Measurements from ENCODE around the gene TRIM39. TPM values are rescaled to one million over a fixed set of nuclear protein-coding genes. Genes with fewer than 3 reads are reported as not detected.
"Not testable (repeated sequence)": the region's sequence is repeated elsewhere in the genome, so short reads cannot be mapped to it uniquely, and the experiment has no call there.

The TRIM39 gene
- 8.9 and 18.7 TPM in 2 replicates for total RNA-seq (2014; rRNA removed; shearing (Covaris generic); ENCODE audit: low replicate concordance)

DNA sequence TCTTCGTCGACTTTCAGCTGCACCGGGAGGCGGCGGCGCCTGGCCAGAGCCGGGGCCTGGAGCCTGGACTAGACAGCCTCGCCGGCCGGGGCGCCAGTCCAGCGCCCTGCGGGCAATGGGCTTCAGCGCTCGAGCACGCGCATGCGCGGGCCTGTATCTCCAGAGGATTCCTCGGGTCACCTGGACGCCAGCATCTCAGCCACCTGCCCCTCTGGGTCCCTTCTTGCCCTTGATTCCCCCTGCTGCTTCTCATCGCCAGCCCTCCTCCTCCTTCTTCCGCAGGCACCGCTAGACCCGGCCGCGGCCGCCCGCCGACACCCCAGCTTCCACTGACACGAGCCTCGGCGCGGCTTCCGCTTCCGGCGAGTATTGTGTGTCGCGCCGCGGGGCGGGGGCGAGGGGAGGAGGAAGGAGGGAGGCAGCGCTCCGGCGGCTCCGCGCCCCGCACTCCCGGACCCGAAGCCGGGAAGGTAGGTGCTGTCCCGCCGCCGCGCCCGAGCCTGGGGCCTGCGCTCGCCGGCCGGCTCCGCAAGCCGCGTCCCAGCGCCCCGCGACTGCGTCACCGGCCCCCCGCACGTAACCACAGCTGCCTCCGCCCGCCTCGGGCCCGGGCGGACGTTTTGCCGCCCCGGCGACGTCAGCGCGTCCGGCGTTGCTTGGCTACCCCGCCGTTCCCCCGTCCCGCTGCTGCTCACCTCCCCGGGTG, at the start of gene TRIM39:
Gene TRIM39 (plus strand): TSS at position 402 of the 706 bp plus-strand sequence. CDS start 2,391 bp downstream, outside the sequence.
- peak; percentile 90 for DNase-seq (ENCODE audit: low read depth)

GRCh38 chr6:30280988-30281387, 45.7 kb upstream of the TRIM39 start:
- in situ Hi-C loops (cut with HindIII; ENCODE audit: low pct_unique_long_range_greater_than_20kb, low sequenced_read_pairs); DNase-seq (ENCODE audit: low read depth): not testable (repeated sequence)

More for the DNA sequence above, at the start of gene TRIM39:
- in situ Hi-C loops (cut with HindIII; ENCODE audit: low pct_unique_long_range_greater_than_20kb, low sequenced_read_pairs) = no loop called here

GRCh38 chr6:30282522-30282921, 44.2 kb upstream of the TRIM39 start:
- no peak for DNase-seq (ENCODE audit: low read depth)
- in situ Hi-C loops (cut with HindIII; ENCODE audit: low pct_unique_long_range_greater_than_20kb, low sequenced_read_pairs) = no loop called here

DNA sequence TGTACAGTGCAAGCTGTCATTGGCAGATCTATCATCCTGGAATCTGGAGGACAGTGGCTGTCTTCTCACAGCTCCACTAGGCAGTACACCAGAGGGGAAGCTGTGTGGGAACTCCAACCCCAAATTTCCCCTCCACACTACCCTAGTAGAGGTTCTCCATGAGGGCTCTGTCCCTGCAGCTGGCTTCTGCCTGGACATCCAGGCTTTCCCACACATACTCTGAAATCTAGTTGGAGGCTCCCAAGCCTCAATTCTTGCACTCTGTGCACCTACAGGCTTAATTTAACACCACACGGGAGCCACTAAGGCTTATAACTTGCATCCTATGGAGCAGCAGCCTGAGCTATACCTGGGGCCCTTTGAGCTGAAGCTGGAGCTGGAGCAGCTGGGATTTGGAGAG, 43.0 kb upstream of the TRIM39 start:
- in situ Hi-C loops (cut with HindIII; ENCODE audit: low pct_unique_long_range_greater_than_20kb, low sequenced_read_pairs) = no loop called here
- DNase-seq (ENCODE audit: low read depth) = no peak

GRCh38 chr6:30287139-30287538, 39.6 kb upstream of the TRIM39 start:
- in situ Hi-C loops (cut with HindIII; ENCODE audit: low pct_unique_long_range_greater_than_20kb, low sequenced_read_pairs) = no loop called here
- no peak for DNase-seq (ENCODE audit: low read depth)

- DNase-seq (ENCODE audit: low read depth) = no peak
- in situ Hi-C loops (cut with HindIII; ENCODE audit: low pct_unique_long_range_greater_than_20kb, low sequenced_read_pairs) = no loop called here
These were observed 30.9 kb upstream of the TRIM39 start for GRCh38 chr6:30295837-30296236.

- in situ Hi-C loops (cut with HindIII; ENCODE audit: low pct_unique_long_range_greater_than_20kb, low sequenced_read_pairs) = no loop called here
- DNase-seq (ENCODE audit: low read depth) = no peak
These were observed 22.7 kb upstream of the TRIM39 start for GRCh38 chr6:30304002-30304401.

DNA sequence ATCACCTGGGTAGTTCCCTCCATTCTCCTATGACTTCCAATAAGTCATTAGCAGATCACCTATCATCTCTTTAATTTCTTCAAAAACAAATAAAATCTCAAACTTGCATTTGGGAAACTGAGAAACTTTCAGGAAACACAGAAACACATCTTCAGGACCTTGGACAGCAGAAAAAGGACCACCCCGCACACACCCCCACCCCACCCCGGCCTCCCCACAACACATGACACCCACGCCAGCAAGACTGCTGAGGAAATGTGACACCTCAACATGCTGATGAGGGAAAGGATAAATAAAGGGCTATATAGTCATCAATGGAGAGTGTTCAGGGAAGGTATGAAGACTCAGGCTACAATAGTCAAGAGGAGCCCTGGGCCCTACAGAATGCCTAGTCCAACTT, 15.6 kb upstream of the TRIM39 start:
- DNase-seq (ENCODE audit: low read depth) = no peak
- in situ Hi-C loops (cut with HindIII; ENCODE audit: low pct_unique_long_range_greater_than_20kb, low sequenced_read_pairs) = no loop called here

- DNase-seq (ENCODE audit: low read depth) = no peak
- in situ Hi-C loops (cut with HindIII; ENCODE audit: low pct_unique_long_range_greater_than_20kb, low sequenced_read_pairs) = no loop called here
These were observed 15.1 kb upstream of the TRIM39 start for GRCh38 chr6:30311671-30312070.

DNA sequence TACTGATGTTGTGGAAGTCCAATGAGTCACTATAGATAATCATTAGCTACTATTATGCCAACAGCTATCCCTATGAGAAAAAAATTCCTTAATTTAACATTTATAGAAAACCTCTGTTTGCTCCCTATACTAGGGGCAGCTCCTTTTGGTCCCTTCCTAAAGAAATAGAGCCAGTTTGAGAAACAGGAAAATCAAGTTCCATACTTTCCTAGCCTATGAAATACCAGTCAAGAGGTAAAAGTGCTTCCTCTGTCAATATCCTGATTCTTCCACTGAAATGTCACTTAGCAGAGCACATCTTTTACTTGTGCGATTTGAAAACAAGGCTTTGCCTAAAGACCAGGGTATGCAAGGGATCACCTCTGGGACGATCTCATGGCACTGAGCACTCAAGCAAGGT, 14.5 kb upstream of the TRIM39 start:
- no peak for DNase-seq (ENCODE audit: low read depth)
- in situ Hi-C loops (cut with HindIII; ENCODE audit: low pct_unique_long_range_greater_than_20kb, low sequenced_read_pairs) = no loop called here

DNA sequence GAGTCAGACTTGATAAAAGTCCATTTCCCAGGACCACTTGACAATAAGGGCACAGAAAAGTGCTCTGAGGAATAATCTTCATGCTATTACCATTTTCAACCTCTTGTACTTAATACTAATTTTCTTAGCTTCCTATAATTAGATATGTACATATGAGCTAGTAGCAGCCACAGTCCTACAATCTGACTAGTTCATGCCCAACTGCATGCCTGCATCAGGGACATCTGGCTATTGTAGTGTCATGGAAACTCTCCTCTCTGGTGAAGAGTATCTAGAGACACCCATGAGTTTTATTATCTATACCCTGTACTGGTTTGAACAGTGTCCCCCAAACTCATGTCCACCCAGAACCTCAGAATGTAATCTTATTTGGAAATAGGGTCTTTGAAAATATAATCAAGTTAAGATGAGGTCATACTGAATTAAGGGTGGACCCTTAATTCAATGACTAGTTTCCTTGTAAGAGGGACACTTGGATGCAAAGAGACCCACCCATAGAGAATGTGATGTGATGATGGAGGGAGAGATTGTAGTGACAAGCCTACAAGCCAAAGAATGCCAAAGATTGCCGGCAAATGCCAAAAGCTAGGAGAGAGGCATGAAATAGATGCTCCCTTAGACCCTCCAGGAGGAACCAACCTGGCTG, 13.9 kb upstream of the TRIM39 start:
- in situ Hi-C loops (cut with HindIII; ENCODE audit: low pct_unique_long_range_greater_than_20kb, low sequenced_read_pairs) = no loop called here
- DNase-seq (ENCODE audit: low read depth) = no peak

DNA sequence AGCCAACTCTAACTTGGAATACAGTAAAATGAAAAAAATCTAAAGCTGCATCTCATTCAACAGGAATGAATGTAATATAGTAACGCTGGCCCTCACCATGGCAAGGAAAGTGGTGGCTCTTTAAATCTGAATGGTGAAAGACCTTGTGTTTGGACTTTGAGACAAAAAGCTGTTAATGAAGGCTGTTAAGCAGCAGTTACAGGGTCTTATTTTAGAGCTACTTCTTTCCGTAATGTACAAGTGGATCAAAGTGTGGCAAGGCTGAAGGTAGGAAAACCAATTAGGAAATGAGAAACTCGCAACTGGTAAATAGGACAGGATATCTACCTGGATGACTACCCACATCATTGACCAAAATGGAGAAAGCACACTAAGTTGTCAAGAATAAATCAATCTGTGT, 11.6 kb upstream of the TRIM39 start:
- in situ Hi-C loops (cut with HindIII; ENCODE audit: low pct_unique_long_range_greater_than_20kb, low sequenced_read_pairs) = no loop called here
- no peak for DNase-seq (ENCODE audit: low read depth)

- no peak for DNase-seq (ENCODE audit: low read depth)
- in situ Hi-C loops (cut with HindIII; ENCODE audit: low pct_unique_long_range_greater_than_20kb, low sequenced_read_pairs) = no loop called here
These were observed 8.7 kb upstream of the TRIM39 start for GRCh38 chr6:30317913-30318589.

GRCh38 chr6:30319146-30319835, 7.4 kb upstream of the TRIM39 start:
- in situ Hi-C loops (cut with HindIII; ENCODE audit: low pct_unique_long_range_greater_than_20kb, low sequenced_read_pairs) = no loop called here

DNA sequence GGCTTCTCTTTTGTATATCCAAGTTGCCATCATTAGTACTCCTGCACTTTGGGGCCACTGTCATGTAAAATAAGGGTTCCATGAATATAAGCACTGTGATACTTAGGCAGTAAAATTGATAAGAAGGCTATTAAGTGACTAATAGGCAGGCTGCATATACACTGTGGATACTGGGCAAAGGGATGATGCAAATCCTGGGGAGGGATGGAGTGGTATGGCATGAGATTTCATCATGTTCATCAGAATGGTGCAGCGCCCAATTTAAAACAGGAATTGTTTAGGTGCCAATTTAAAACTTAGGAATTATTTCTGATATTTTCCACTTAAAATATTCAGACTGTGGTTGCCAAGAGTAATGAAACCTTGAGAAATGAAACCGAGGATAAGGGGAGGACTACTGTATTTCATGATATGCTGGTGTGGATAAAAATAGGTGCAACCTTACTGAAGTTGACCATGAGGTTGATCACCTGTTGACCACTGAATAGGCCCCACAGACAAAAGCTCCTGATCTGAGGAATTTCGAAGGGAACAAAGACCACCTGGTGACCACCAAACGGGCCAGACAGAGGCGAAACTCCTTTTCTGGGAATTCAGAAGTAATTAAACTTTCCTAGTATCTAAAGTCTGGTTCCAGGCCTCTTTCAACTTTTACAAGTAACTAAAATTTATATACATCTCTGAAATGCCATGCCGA, 4.9 kb upstream of the TRIM39 start:
- in situ Hi-C loops (cut with HindIII; ENCODE audit: low pct_unique_long_range_greater_than_20kb, low sequenced_read_pairs) = no loop called here
- DNase-seq (ENCODE audit: low read depth) = no peak

More at GRCh38 chr6:30319146-30319835, 7.4 kb upstream of the TRIM39 start:
- no peak for DNase-seq (ENCODE audit: low read depth)

- DNase-seq (ENCODE audit: low read depth) = no peak
- in situ Hi-C loops (cut with HindIII; ENCODE audit: low pct_unique_long_range_greater_than_20kb, low sequenced_read_pairs) = no loop called here
These were observed 3.9 kb upstream of the TRIM39 start for GRCh38 chr6:30322527-30323501.

- in situ Hi-C loops (cut with HindIII; ENCODE audit: low pct_unique_long_range_greater_than_20kb, low sequenced_read_pairs) = no loop called here
- no peak for DNase-seq (ENCODE audit: low read depth)
These were observed 2.9 kb upstream of the TRIM39 start for GRCh38 chr6:30323806-30324205.
